DND-41 (cell line): ENCODE measurements around the gene S100PBP.

Experiments used
- CTCF ChIP-seq: IDR thresholded peaks from 2 replicates; pipeline ENCODE4 v1.5.1; 2012; ENCODE audit warnings: borderline replicate concordance, low read length, moderate library complexity, mild to moderate bottlenecking; ENCODE audit not compliant: poor library complexity, severe bottlenecking; ENCODE audit errors: extremely low read depth
- EZH2 ChIP-seq: IDR thresholded peaks from 3 replicates; pipeline ENCODE4 v1.6.1; 2012; ENCODE audit warnings: borderline replicate concordance, low read depth, mild to moderate bottlenecking, moderate library complexity, low read length, inconsistent platforms; ENCODE audit not compliant: severe bottlenecking

- TF ChIP-seq CTCF = no peak
- TF ChIP-seq EZH2 = no peak
Measured at GRCh38 chr1:32858791-32859190, 41.3 kb downstream of the S100PBP start.
